H9 (cell line): Measurements from ENCODE around the gene CLIP1. TPM values are rescaled to one million over a fixed set of nuclear protein-coding genes. Genes with fewer than 3 reads are reported as not detected.

Experiments used
- DNase-seq: peaks from one replicate; pipeline ENCODE4 v3.0.0-alpha.2; 2017
- H2AFZ ChIP-seq: one replicate; pipeline ENCODE4 v1.6.1; 2013; ENCODE audit warnings: mild to moderate bottlenecking, low read length, control low read depth, moderate library complexity
- H2AK5ac ChIP-seq: 2 replicates; pipeline ENCODE4 v1.6.1; 2013; ENCODE audit warnings: low read length, control low read depth, mixed read lengths; ENCODE audit not compliant: insufficient read length
- H2BK120ac ChIP-seq: one replicate; pipeline ENCODE4 v1.6.1; 2013; ENCODE audit warnings: low read depth, mild to moderate bottlenecking, low read length, control low read depth, inconsistent platforms; ENCODE audit not compliant: poor library complexity, severe bottlenecking
- H2BK12ac ChIP-seq: 2 replicates; pipeline ENCODE4 v1.6.1; 2013; ENCODE audit warnings: low read length, control low read depth, mixed read lengths, low read depth; ENCODE audit not compliant: insufficient read length
- H2BK15ac ChIP-seq: 2 replicates; pipeline ENCODE4 v1.6.1; 2013; ENCODE audit warnings: low read depth, low read length, control low read depth
- H2BK20ac ChIP-seq: one replicate; pipeline ENCODE4 v1.6.1; 2013; ENCODE audit warnings: low read depth, mild to moderate bottlenecking, low read length, control low read depth, inconsistent platforms; ENCODE audit not compliant: poor library complexity, severe bottlenecking
- H2BK5ac ChIP-seq: 2 replicates; pipeline ENCODE4 v1.6.1; 2013; ENCODE audit warnings: low read length, control low read depth, mixed read lengths; ENCODE audit not compliant: insufficient read length
- H3K14ac ChIP-seq: 2 replicates; pipeline ENCODE4 v1.6.1; 2013; ENCODE audit warnings: low read length, control low read depth; ENCODE audit not compliant: insufficient read depth
- H3K18ac ChIP-seq: 2 replicates; pipeline ENCODE4 v1.6.1; 2013; ENCODE audit warnings: low read depth, mild to moderate bottlenecking, mixed read lengths, low read length, control low read depth; ENCODE audit not compliant: insufficient read length
- H3K23ac ChIP-seq: 2 replicates; pipeline ENCODE4 v1.6.1; 2013; ENCODE audit warnings: low read length, control low read depth, mixed read lengths, low read depth; ENCODE audit not compliant: insufficient read length
- H3K23me2 ChIP-seq: 2 replicates; pipeline ENCODE4 v1.6.1; 2013; ENCODE audit warnings: low read depth, mild to moderate bottlenecking, mixed read lengths, low read length, control low read depth; ENCODE audit not compliant: insufficient read length, poor library complexity, severe bottlenecking
- H3K27ac ChIP-seq: 2 replicates; pipeline ENCODE4 v1.5.1; 2013; ENCODE audit warnings: low read length, control low read depth, mixed read lengths, low read depth; ENCODE audit not compliant: insufficient read length
- H3K27me3 ChIP-seq: 2 replicates; pipeline ENCODE4 v1.6.1; 2013; ENCODE audit warnings: low read length, control low read depth, inconsistent platforms; ENCODE audit not compliant: insufficient read depth
- H3K4ac ChIP-seq: 2 replicates; pipeline ENCODE4 v1.6.1; 2013; ENCODE audit warnings: low read depth, mild to moderate bottlenecking, control low read depth, inconsistent platforms, low read length, moderate library complexity
- H3K4me1 ChIP-seq: 2 replicates; pipeline ENCODE4 v1.6.1; 2013; ENCODE audit warnings: low read length, control low read depth, inconsistent platforms; ENCODE audit not compliant: insufficient read depth
- H3K4me2 ChIP-seq: 2 replicates; pipeline ENCODE4 v1.6.1; 2013; ENCODE audit warnings: low read length, control low read depth, mixed read lengths; ENCODE audit not compliant: insufficient read length, insufficient read depth
- H3K56ac ChIP-seq: 2 replicates; pipeline ENCODE4 v1.6.1; 2013; ENCODE audit warnings: low read depth, mild to moderate bottlenecking, mixed read lengths, low read length, control low read depth; ENCODE audit not compliant: insufficient read length
- H3K79me1 ChIP-seq: 2 replicates; pipeline ENCODE4 v1.6.1; 2013; ENCODE audit warnings: low read depth, mild to moderate bottlenecking, moderate library complexity, low read length, control low read depth, inconsistent platforms; ENCODE audit not compliant: insufficient read depth, poor library complexity, severe bottlenecking
- H3K79me2 ChIP-seq: 2 replicates; pipeline ENCODE4 v1.6.1; 2013; ENCODE audit warnings: low read length, control low read depth, inconsistent platforms; ENCODE audit not compliant: insufficient read depth
- H3K9ac ChIP-seq: 2 replicates; pipeline ENCODE4 v1.6.1; 2013; ENCODE audit warnings: low read length, control low read depth, mixed read lengths; ENCODE audit not compliant: insufficient read length; ENCODE audit errors: extremely low read depth
- H3K9me3 ChIP-seq: one replicate; pipeline ENCODE4 v1.6.1; 2013; ENCODE audit warnings: low read depth, low read length, inconsistent platforms; ENCODE audit not compliant: control insufficient read depth
- H3T11ph ChIP-seq: one replicate; pipeline ENCODE4 v1.6.1; 2013; ENCODE audit warnings: mild to moderate bottlenecking, low read length, control low read depth, inconsistent platforms
- H4K20me1 ChIP-seq: one replicate; pipeline ENCODE4 v1.6.1; 2013; ENCODE audit not compliant: control insufficient read depth, insufficient read length, insufficient read depth
- H4K5ac ChIP-seq: 2 replicates; pipeline ENCODE4 v1.6.1; 2013; ENCODE audit warnings: low read depth, mild to moderate bottlenecking, mixed read lengths, low read length, control low read depth; ENCODE audit not compliant: insufficient read length
- H4K8ac ChIP-seq: replicated peaks from 2 replicates; pipeline ENCODE4 v1.6.1; 2013; ENCODE audit warnings: low read length, control low read depth, mixed read lengths, low read depth; ENCODE audit not compliant: insufficient read length
- H4K91ac ChIP-seq: 2 replicates; pipeline ENCODE4 v1.6.1; 2013; ENCODE audit warnings: low read depth, mild to moderate bottlenecking, moderate library complexity, mixed read lengths, low read length, control low read depth; ENCODE audit not compliant: insufficient read length
- H3K27ac Mint-ChIP-seq, 3 experiments: 2 replicates in 2 of 3; 3 replicates in 1 of 3; pipeline ENCODE4 v1.8.0; 2020 to 2021; ENCODE audit warnings: mixed read lengths in 3 of 3, mild to moderate bottlenecking in 1 of 3, moderate library complexity in 1 of 3
- H3K27me3 Mint-ChIP-seq: 2 replicates; pipeline ENCODE4 v1.8.0; 2021; ENCODE audit warnings: low read depth, mild to moderate bottlenecking, moderate library complexity, mixed read lengths
- H3K36me3 Mint-ChIP-seq, 3 experiments: 2 replicates in 2 of 3; 3 replicates in 1 of 3; pipeline ENCODE4 v1.8.0; 2020 to 2021; ENCODE audit warnings: low read depth in 3 of 3, mixed read lengths in 3 of 3; ENCODE audit not compliant: insufficient read depth in 1 of 3
- H3K4me1 Mint-ChIP-seq, 2 experiments: 2 replicates each; pipeline ENCODE4 v1.8.0; 2020; ENCODE audit warnings: mixed read lengths in 2 of 2
- H3K4me3 Mint-ChIP-seq, 2 experiments: 2 replicates in 1 of 2; 3 replicates in 1 of 2; pipeline ENCODE4 v1.8.0; 2020 to 2021; ENCODE audit warnings: mild to moderate bottlenecking in 2 of 2, mixed read lengths in 2 of 2, moderate library complexity in 1 of 2
- H3K9me3 Mint-ChIP-seq, 2 experiments: 2 replicates in 1 of 2; 3 replicates in 1 of 2; pipeline ENCODE4 v1.8.0; 2020; ENCODE audit warnings: mild to moderate bottlenecking in 2 of 2, mixed read lengths in 2 of 2, moderate library complexity in 1 of 2
- CTCF ChIP-seq: fragments of 200-600 bp; sonication (generic); conservative IDR thresholded peaks from 3 replicates; pipeline ENCODE4 v1.8.0; 2021; ENCODE audit warnings: antibody characterized with exemption, mild to moderate bottlenecking
- WGBS: extraction: QIAGEN DNeasy Blood & Tissue Kit; methylation state at CpG from one replicate; pipeline ENCODE4 v1.1.7; 2013; ENCODE audit warnings: missing lambda C conversion rate, low lambda C conversion rate, mixed read lengths; ENCODE audit not compliant: insufficient read length; ENCODE audit errors: extremely low coverage; 5-methylcytosine and 5-hydroxymethylcytosine counted together
- total RNA-seq: library from RNA; stranded (reverse); gene quantifications from 2 replicates; pipeline ENCODE4 v1.2.1, GENCODE V29; 2021

Gene CLIP1
- total RNA-seq, 1 experiment from 2014 or later: 23.6 TPM

- Histone ChIP-seq H3K79me2 (no peaks in the 10 kb centered on the region), H3K9ac (no peak overlapping the region), H2AFZ (no peak overlapping the region), H4K20me1 (no peaks in the 10 kb centered on the region), H2BK12ac (no peak overlapping the region), H4K91ac (no peak overlapping the region), H3K79me1 (no peaks in the 10 kb centered on the region), H3K23ac (no peak overlapping the region), H3K9me3 (no peaks in the 10 kb centered on the region), H3K18ac (no peak overlapping the region), H2AK5ac (no peak overlapping the region), H3K4ac (no peak overlapping the region), H3K4me1 (no peaks in the 10 kb centered on the region), H2BK120ac (no peak overlapping the region), H2BK5ac (no peak overlapping the region), H4K5ac (no peak overlapping the region), H3K56ac (no peak overlapping the region), H4K8ac (no peak overlapping the region), H3K27me3 (no peaks in the 10 kb centered on the region), H3K23me2 (no peaks in the 10 kb centered on the region), H2BK20ac (no peak overlapping the region), H3K27ac (no peak overlapping the region), H3K4me2 (no peak overlapping the region), H2BK15ac (no peak overlapping the region), H3T11ph (no peak overlapping the region), H3K14ac (no peak overlapping the region)
- peak overlapping the region in 1 of 3 experiments; percentile 22; a peak in 1 of 7 replicates for H3K27ac Mint-ChIP-seq
- H3K9me3 Mint-ChIP-seq: no peaks in the 10 kb centered on the region
- WGBS: no CpG with 5 or more reads among the region's 8 CpGs
- no peaks in the 10 kb centered on the region for H3K27me3 Mint-ChIP-seq
- peaks cover 0 to 5% (median 4%) of the 10 kb centered on the region in 3 experiments; a peak in 2 of 7 replicates for H3K36me3 Mint-ChIP-seq
- DNase-seq: no peak
- no peak overlapping the region for H3K4me3 Mint-ChIP-seq
- peak; percentile 90 for TF ChIP-seq CTCF
- no peaks in the 10 kb centered on the region for H3K4me1 Mint-ChIP-seq
Observed at GRCh38 chr12:122336015-122336946, 86.2 kb downstream of the CLIP1 start.
